Liver (tissue), 3 donors: Measurements from ENCODE around the gene CPSF3.

Source experiments
- EGR1 ChIP-seq, 2 donors: IDR thresholded peaks; 2 replicates each; pipeline ENCODE4 v1.6.1; 2016 to 2018; ENCODE audit warnings: antibody characterized with exemption in 2 of 2, low read depth in 2 of 2
- GABPA ChIP-seq, 2 donors: IDR thresholded peaks in 1 of 2; conservative IDR thresholded peaks in 1 of 2; 2 replicates each; pipeline ENCODE4 v1.6.1; 2016; ENCODE audit warnings: antibody characterized with exemption in 2 of 2, mild to moderate bottlenecking in 1 of 2, moderate library complexity in 1 of 2
- HNF4G ChIP-seq: IDR thresholded peaks from 2 replicates; pipeline ENCODE4 v1.6.1; 2016; ENCODE audit warnings: antibody characterized with exemption
- RAD21 ChIP-seq, 2 donors: IDR thresholded peaks; 2 replicates each; pipeline ENCODE4 v1.6.1; 2016; ENCODE audit warnings: antibody characterized with exemption in 2 of 2, mild to moderate bottlenecking in 2 of 2
- RXRA ChIP-seq, 2 donors: IDR thresholded peaks; 2 replicates each; pipeline ENCODE4 v1.6.1; 2017 to 2018; ENCODE audit warnings: antibody characterized with exemption in 2 of 2, mild to moderate bottlenecking in 1 of 2
- TAF1 ChIP-seq: conservative IDR thresholded peaks from 2 replicates; pipeline ENCODE4 v1.6.1; 2016; ENCODE audit warnings: antibody characterized with exemption, mild to moderate bottlenecking
- TF ChIP-seq, protein P1 (sequence below): fragments of 150-350 bp; IDR thresholded peaks from 2 replicates; pipeline ENCODE4 v1.5.1; 2017; ENCODE audit warnings: improper control_type of control experiment, low read depth, low read length; ENCODE audit not compliant: missing input control
- TF ChIP-seq, protein P2 (sequence below): IDR thresholded peaks from 2 replicates; pipeline ENCODE4 v1.6.1; 2016; ENCODE audit warnings: antibody characterized with exemption
- TF ChIP-seq, protein P3 (sequence below): IDR thresholded peaks from 2 replicates; pipeline ENCODE4 v1.6.1; 2016; ENCODE audit warnings: antibody characterized with exemption
- TF ChIP-seq, protein P4 (sequence below): IDR thresholded peaks from 2 replicates; pipeline ENCODE4 v1.6.1; 2016; ENCODE audit warnings: antibody characterized with exemption, mild to moderate bottlenecking
- TF ChIP-seq, protein P5 (sequence below): IDR thresholded peaks from 2 replicates; pipeline ENCODE4 v1.6.1; 2016; ENCODE audit warnings: antibody characterized with exemption
- donor health status: healthy.
- donor health status: healthy.

DNA sequence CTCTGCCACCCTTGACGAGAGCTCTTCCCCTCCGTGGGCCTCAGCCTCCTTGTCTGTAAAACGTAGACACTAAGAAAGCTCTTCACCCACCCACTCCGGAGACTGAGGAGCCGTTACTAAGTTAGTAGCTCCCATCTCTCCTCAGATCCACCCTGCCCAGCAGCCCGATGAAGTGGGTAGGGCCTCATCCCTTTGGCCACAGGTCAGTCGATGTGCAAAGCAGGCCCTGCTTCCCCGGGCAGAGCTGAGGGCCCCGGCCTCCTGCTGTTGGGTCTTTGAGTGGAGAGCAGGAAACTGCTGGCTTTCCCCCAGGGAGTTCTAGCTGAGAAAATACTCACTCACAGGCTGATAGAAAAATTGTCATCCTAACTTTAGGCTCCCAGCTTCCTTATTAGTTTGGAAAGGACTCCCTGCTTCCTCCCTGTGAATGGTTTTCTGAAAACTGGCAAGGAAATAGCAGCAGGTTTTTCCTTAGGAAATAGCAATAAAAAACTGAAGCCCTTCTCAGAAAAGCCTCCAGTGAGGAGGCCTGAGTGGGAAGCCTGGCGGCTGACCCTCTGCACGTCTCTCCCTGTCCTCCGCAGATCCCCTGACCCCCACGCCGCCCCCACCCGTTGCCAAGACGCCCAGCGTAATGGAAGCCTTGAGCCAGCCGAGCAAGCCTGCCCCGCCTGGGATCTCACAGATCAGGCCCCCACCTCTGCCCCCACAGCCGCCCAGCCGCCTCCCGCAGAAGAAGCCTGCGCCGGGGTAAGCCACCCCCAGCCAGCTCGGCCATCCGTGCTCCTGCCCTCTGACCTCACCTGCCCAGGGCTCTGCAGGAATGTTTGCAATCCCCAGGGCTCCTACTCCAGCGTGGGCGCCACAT is 30.3 kb upstream of the CPSF3 start:
- TF ChIP-seq, protein P1, sequence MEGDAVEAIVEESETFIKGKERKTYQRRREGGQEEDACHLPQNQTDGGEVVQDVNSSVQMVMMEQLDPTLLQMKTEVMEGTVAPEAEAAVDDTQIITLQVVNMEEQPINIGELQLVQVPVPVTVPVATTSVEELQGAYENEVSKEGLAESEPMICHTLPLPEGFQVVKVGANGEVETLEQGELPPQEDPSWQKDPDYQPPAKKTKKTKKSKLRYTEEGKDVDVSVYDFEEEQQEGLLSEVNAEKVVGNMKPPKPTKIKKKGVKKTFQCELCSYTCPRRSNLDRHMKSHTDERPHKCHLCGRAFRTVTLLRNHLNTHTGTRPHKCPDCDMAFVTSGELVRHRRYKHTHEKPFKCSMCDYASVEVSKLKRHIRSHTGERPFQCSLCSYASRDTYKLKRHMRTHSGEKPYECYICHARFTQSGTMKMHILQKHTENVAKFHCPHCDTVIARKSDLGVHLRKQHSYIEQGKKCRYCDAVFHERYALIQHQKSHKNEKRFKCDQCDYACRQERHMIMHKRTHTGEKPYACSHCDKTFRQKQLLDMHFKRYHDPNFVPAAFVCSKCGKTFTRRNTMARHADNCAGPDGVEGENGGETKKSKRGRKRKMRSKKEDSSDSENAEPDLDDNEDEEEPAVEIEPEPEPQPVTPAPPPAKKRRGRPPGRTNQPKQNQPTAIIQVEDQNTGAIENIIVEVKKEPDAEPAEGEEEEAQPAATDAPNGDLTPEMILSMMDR: no peak
- TF ChIP-seq RAD21 (IDR thresholded peaks at IDR 0.05): no peak
- TF ChIP-seq, protein P2, sequence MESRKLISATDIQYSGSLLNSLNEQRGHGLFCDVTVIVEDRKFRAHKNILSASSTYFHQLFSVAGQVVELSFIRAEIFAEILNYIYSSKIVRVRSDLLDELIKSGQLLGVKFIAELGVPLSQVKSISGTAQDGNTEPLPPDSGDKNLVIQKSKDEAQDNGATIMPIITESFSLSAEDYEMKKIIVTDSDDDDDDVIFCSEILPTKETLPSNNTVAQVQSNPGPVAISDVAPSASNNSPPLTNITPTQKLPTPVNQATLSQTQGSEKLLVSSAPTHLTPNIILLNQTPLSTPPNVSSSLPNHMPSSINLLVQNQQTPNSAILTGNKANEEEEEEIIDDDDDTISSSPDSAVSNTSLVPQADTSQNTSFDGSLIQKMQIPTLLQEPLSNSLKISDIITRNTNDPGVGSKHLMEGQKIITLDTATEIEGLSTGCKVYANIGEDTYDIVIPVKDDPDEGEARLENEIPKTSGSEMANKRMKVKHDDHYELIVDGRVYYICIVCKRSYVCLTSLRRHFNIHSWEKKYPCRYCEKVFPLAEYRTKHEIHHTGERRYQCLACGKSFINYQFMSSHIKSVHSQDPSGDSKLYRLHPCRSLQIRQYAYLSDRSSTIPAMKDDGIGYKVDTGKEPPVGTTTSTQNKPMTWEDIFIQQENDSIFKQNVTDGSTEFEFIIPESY: no peak
- TF ChIP-seq, protein P3, sequence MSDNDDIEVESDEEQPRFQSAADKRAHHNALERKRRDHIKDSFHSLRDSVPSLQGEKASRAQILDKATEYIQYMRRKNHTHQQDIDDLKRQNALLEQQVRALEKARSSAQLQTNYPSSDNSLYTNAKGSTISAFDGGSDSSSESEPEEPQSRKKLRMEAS: no peak
- TF ChIP-seq EGR1 (IDR thresholded peaks at IDR 0.05; ENCODE audit: low read depth in 2 of 2): no peak
- TF ChIP-seq, protein P4, sequence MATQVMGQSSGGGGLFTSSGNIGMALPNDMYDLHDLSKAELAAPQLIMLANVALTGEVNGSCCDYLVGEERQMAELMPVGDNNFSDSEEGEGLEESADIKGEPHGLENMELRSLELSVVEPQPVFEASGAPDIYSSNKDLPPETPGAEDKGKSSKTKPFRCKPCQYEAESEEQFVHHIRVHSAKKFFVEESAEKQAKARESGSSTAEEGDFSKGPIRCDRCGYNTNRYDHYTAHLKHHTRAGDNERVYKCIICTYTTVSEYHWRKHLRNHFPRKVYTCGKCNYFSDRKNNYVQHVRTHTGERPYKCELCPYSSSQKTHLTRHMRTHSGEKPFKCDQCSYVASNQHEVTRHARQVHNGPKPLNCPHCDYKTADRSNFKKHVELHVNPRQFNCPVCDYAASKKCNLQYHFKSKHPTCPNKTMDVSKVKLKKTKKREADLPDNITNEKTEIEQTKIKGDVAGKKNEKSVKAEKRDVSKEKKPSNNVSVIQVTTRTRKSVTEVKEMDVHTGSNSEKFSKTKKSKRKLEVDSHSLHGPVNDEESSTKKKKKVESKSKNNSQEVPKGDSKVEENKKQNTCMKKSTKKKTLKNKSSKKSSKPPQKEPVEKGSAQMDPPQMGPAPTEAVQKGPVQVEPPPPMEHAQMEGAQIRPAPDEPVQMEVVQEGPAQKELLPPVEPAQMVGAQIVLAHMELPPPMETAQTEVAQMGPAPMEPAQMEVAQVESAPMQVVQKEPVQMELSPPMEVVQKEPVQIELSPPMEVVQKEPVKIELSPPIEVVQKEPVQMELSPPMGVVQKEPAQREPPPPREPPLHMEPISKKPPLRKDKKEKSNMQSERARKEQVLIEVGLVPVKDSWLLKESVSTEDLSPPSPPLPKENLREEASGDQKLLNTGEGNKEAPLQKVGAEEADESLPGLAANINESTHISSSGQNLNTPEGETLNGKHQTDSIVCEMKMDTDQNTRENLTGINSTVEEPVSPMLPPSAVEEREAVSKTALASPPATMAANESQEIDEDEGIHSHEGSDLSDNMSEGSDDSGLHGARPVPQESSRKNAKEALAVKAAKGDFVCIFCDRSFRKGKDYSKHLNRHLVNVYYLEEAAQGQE: no peak
- TF ChIP-seq RXRA (IDR thresholded peaks at IDR 0.05): no peak
- TF ChIP-seq TAF1: no peak
- TF ChIP-seq GABPA (IDR thresholded peaks at IDR 0.05 in 1 of 2, conservative IDR thresholded peaks at IDR 0.05 in 1 of 2): no peak
- TF ChIP-seq, protein P5, sequence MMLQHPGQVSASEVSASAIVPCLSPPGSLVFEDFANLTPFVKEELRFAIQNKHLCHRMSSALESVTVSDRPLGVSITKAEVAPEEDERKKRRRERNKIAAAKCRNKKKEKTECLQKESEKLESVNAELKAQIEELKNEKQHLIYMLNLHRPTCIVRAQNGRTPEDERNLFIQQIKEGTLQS: no peak
- no peak for TF ChIP-seq HNF4G
